Measurements from ENCODE around the gene PAM16.

The PAM16 gene

DNA sequence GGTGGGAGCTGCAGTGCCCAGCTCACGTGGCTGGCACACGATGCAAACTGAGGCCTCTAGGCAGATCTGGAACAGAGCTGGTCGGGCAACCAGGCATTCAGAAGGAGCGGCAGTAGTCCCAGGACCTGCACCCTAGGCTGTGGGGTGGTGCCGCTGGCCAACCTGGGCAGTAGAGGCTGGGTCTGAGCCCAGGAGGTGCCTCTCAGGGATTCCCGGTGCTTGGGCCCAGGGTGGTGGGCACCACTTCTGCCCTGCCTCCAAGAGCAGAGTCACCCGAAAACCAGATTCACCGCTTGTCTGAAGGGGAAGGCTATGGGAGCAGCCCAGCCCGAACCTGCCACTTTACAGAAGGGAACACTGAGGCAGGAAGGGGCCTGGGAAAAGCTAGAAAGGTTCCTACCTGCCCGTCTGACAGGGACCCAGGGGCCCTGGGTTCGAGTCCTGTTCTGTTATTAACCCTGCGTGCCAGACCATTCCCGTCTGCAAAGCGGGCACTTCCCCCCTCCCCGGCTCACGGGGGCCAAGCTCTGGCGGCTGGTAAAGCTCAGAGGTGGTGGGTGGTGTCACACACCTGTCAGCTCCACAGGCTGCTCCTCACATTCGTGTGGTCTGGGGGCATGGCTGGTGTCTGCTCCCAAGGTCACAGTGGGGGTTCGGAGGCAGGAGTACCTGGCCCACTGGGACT, 18.4 kb downstream of the PAM16 start:
- DNase-seq: no peak

DNA sequence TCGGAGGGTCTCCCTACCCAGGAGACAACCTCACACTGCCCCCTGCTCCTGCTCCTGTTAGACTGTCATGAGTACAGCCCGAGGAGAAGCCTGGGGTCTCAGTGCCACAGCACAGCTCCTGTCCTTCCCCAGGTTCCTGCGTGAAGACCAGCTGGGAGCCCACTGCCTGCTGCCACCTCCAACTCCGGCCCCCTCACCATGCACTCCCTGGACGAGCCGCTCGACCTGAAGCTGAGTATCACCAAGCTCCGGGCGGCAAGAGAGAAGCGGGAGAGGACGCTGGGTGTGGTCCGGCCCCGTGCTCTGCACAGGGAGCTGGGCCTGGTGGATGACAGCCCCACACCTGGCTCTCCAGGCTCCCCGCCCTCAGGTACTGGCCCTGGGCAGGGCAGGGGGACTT, 19.0 kb downstream of the PAM16 start:
- no peak for DNase-seq

DNA sequence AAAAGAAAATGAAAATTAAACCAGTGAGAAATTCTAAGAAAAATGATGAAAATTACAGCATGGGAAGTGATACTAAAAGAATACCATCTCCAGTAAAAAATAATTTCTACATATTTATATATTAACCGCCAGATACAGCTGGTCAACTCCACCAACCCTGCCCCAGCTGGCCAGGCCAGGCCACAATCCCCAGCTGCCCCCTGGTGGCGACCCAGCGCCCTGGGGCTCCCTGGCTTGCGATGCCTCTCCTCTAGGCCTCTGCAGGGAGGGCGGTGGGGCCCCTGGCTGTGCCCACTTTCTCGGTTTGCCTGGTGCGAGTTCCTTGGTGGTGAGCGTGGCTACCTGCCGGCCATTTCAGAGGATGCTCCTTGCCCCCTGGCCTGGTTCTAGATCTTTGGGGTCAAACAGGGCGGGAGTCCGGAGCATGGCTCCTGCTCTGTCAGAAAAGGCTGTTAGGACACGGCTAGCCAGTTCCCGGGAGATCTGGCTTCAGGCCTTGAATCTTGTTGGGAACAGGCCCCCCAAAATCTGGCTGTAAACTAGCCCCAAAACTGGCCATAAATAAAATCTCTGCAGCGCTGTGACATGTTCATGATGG, 20.7 kb downstream of the PAM16 start:
- peak; percentile 91 for DNase-seq

DNA sequence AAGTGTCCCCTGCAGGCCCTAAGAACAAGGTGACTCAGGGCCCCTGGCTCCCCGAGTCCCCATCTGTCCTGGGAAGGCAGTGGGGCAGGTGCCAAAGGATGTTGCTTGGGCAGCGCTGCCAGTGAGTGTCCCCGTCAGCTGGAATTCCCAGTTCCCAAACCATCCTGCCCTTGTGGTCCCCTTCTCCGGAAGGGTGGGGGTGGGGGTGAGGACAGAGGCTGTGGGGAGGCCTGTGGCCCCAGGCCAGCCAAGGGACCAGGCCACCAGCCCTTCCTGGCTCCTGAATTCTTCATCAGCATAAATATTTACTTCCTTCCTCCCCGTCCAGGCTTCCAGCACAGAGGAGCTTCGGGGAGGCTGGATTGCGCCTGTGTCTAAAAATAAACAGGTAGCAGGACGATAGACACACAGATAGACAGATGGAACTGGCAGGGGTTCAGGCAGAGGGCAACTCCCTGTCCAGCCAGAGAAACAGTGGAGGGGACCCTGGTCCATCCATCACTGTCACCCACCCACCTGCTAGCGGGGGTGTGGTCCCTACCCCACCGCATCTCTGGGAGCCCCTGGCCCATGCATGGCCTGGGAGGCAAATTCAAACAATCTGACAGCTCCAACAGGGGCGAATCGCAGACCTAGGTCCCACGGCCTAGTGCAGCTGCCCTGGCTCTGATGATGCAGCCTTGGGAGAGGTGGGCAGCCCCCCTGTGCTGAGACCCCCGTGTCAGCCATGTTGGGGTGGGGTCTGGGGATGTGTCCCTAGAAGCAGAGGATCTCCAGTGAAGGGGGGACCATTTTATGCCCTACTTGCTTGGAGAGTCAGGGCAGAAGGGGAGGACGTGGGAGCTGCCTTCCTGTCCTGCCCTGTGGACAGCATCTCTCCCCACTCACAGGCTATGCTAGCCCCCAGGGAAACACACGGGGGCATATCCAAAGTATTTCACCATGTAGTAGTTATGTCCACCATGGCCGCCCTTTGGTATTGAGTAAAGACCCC, 22.0 kb downstream of the PAM16 start:
- DNase-seq: no peak

DNA sequence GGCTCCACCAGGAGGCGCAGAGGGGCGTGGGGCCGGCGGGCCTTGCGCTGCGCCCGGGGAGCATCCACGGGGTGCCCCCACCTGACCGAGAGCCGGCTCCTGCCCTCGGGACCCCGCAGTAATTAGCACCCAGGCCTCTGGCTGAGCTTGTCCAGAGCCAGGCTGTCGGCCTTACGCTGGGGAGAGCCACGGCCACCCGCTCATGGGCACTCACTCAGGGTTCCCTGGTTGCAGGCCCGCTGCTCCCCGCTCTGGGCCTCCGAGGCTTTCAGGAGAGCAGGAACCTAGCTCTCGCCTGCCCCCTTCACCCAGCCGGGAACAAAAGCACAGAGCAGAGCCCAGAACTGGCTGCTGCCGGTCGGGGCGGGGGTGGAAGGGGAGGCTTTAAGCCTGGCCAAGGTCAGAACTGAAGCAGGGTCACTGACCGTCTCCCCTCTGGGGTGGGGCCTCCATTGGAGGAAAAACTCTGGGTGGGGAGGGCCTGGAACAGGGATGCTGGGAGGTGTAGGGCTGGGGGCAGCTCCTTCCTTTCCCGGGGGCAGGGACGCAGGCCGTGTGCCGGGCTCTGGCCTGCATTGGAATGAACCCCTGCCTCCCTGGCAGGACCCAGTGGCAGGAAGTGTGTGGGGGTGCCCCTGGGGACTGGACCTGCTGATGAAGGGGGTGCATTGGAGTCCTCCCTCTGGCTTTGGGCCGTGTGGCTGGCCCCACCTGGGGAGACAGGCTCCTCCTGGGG, 22.9 kb downstream of the PAM16 start:
- DNase-seq: peak; percentile 79

DNA sequence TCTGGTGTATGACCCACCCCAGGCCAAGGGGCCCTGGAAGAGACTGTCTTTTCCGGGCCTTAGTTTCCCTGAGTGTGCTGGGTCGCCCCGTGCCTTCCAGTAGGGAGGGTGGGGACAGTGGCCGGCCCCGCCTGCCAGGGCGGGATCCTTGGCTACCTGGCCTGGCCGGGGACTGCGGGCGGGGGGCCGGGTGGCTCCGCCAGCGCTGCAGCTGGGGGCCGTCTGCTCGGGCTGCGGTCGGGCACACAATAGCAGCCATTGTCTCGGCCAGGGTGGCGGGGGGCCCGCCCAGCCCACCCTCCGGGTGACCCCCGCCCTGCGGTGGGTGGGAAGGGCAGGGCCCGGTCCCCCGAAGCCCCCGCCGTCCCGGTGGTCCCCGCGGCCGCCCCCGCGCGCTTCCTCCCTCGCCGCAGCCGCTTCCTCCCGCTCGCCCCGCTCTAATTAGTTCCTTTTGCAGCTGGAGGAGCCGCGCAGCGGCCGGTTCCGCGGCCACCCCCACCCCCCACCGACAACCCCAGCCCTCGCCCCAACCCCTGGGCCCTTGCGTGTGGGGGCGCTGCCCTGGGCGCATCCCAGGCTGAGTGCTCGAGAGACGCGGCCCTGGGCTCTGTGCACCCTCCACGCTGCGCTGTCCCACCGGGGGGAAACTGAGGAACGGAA, 23.6 kb downstream of the PAM16 start:
- DNase-seq: no peak

DNA sequence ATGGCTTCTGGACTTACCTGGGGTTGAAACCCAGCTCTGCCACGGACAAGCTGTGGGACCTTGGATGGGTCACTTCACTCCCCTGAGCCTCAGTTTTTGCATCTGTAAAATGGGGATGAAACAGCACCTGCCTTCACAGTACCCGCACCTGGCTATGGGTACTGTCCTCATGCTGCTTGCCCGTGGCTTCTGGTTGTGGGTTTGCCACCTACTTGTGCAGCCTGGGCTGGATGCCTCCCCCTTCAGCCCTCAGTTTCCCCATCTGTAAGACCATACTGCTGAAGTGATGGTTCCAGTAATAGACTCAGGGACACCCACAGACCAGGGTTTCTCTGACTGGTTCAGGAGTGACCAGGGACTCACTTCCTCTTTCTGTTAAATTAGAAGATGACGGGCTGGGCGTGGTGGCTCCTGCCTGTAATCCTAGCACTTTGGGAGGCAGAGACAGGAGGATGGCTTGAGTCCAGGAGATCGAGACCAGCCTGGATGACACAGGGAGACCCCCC, 25.8 kb downstream of the PAM16 start:
- no peak for DNase-seq

DNA sequence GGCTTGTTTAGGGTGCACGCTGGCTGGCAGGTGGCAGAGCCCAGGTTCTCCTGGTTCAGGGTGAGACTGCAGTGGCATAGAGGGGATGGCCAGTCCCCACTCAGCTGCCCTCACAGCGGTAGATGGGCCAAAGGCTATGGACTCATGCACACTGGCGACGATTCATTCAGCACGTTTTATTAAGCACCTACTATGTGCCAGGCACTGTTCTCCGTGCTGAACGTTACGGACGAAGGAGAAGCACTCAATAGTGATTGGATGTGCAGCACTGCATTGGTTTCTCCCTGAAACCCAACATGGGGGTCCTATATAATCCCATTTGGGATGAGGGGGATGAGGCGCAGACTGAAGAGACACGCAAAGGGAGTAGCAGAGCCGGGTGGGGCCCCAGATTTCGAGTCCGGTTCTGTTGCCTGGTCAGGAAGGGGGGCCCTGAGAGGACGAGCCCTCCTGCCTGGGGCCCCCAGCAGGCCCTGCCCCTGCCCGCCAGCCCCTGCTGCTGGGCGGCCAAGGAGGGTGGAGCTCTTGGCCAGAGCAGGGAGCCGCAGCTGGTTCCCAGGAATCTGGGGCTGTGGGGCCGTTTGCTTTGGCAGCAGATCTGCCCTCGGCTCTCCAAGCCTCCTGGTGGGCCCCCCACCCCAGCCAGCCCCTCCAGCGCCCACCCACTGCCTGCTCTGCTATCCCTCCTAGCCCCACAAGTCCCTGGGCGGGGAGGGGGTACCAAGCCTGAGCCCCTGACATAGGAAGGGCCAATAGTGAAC, 26.4 kb downstream of the PAM16 start:
- no peak for DNase-seq

DNA sequence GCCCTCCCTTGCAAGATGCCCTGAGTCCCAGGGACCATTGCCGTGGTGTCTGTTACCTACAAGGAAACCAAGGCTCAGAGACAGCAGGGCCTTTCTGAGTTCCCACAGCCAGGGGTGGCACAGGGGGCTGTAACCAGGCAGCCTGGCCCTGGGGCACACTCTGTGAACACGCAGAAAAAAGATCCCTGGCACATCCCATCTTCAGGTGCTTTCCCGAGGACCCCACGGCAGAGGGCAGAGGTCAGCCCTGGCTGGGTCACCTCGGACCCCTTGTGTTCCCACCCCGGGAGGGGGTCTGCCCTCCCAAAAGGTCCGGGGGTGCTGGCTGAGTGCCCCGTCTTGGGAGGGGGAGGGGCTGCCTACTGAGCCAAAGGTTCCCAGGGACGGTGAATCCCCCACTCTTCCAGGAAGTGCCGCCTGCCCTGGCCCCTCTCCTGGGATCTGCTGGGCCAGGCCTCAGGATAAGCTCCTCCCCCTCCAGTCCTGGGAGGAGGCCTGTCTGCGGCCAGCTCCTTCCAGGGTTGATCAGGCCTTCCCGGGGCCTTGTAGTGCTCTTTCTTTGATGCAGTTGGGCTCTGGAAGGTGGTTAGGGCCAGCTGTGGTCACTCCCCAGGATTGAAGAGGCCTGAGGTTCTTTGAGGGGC, 27.2 kb downstream of the PAM16 start:
- no peak for DNase-seq

DNA sequence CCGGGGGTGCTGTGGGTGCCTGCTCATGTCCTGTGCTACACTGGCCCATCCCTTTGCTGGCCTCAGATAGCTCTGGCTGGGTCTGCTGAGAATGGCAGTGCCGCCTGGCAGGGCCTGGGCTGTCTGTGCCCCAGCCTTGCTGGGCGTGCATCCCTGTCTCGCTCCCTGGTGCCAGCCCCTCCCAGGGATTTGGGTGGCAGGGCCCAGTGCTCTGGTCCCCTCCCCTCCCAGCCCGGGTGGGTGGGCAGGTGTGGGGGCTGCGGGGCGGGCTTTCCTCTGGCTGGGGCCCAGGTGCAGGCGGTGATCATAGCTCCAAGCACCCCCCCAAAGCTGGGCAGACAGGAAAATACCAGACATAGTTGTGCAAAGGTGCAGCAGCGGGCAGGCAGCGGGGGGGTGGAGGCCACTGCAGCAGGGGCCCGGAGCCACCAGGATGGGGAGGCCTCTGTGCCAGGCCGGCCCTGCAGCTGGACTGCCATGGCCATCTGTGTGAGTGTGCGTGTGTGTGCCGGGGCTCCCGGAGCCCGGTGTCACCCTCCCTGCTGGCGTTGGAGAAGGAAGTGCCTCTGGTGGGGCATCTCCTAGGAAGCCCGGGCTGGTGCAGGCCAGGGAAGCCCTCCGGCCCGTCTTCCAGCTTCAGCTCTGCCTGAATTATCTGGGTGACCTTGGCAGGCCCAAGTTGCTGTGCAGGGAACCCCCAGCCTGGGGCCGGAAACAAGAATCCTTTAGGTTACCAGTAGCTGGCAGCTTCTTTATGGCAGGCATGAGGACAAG, 27.9 kb downstream of the PAM16 start:
- DNase-seq: no peak

DNA sequence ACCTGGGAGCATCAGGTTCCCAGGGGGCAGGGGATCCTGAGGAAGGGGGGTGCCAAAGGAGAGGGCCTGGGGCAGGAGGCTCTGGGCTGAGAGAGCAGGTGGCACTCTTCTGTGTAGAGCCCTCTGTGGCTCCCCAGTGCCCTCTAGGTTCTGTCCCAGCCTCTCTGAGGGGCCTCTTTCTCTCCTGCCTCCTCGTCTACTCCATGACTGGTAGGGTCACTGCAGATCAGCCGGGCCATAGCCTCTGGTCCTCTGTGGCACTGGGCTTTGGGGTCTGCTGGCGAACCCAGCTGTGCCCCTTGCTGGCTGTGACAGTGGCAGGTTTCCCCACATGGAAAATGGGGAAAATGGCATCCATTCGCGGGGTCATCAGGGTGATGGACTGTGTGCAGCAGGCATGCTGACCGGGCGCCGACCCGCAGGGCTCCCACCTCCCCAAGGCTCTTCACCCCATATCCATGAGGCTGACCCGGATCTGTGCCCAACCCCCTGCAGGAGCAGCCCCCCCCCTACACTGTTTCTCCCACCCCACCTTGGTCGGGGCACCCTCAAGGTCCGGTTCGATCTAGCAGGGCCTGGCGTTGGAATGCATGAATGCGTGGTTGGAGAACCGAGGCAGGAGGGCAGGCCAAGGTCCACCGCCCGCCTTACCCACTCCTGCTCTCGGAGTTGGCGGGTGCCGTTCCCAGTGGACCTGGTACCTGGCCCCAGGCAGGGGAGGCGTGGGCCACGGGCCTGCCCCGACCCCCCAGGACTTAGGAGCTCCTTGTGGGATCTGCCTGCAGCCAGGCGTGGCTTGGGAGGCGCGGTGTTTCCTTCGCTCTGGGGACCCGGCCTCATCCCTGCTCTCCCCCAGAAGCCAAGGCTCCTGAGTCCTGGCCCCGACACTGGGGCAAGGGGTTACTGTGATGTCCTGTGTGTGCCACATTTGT, 28.7 kb downstream of the PAM16 start:
- DNase-seq: no peak

DNA sequence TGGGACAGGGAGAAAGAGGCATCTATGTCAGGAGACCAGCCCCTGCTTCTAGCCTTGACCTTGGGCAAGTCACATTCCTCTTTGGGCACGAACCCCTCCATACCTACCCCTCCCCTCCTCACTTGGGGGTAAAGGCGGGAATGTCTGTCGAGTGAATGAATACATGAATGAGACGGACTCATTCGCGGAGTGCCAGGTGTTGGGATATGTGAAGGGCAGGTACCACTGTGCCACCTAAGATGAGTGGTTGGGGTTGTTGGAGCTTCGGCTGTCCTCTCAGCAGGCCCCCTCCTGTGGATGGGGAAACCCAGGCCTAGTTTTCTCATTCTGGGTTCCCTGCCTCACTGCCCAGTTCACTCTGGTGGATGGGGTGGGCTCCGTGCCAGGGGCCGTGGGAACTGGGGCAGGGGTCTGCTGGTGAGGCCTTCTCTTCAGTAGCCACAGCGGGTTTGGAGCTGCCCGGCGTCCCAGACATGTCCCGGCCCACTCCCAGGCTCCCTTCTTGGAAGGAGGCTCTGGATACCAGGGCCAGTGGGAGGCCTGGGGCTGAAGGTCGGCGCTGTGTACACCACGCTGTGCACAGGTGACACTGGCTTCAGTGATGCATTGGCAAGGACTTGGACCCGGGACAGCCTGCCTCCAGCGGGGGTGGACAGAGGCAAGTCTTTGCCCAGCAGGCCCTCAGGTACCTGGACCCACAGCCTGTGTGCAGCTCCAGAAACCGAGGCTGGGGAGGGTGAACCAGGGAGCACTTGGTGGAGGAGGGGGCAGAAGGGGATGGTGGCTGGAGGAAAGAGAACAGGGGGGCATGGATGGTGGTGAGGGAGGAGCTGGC, 29.6 kb downstream of the PAM16 start:
- DNase-seq: no peak

DNA sequence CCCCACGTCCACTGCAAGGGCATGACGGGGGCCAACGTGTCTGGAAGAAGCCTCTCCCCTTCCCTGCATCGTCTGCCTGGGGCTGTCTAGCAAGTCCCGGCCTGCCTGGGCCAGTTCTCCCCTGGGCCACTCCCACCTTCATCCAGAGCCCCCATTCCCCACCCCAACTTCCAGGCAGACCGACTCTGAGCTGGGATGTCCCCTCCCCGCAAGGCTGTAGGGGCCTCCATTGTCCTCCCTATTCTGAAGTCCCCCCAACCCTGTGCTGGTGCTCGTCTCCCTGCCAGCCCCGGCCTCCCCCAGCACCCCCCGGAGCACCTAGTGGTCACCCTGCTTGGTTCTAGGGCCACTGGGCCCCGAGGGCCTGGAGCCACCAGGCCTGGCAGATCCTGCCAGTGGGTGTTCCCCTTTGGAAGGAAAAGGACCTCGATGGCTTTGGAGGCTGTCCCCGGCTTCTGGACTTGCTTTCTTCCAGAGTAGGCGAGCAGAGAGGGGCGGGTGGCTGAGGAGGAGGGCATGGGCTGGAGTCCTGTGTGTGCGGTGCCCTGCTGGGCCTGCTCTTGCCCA, 30.5 kb downstream of the PAM16 start:
- no peak for DNase-seq

DNA sequence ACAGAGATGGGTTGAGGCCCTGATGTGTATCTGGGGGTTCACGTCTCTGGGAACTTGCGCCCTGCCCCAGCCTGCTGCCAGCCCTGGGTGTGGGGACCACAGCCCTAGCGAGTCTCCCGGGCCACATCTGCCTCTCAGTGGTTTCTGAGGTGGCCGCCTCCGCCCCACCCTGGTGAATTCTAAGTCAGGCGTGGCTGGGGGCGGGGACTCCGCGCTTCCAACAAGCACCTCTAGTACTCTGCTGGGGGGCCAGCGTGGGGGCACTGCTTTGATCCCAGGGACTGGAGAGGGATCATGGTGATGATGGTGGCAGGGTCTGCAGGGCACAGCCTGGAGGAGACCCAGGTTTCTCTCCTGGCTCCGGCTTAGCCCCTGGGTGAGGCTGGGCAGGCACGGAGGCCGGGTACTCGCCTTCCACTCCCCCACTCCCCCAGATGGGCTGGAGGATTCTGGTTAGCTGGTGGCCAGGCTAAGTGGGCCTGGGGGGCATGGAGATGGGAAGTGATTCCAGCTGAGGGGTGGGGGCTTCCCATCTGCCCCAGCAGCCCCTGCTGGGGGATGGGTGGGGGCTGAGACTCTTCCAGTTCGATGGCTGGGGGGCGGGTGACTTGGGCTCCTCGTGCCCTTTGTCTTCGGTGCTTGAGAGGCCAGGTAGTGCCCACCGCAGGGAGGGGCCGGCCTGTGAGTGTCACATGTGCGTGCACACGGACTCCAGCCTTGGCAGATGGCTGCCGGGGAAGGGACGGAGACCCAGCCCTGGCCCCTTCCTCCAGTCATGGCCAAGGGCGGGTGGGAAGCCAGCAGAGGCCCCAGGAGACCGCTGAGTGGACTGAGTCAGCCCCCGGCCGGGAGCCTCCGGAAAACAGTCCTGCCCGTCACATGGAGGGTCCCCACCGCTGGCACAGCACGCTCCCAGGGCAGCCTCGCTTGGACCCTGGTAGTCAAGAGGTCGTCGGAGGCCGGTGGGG, 31.4 kb downstream of the PAM16 start:
- peak; percentile 85 for DNase-seq

DNA sequence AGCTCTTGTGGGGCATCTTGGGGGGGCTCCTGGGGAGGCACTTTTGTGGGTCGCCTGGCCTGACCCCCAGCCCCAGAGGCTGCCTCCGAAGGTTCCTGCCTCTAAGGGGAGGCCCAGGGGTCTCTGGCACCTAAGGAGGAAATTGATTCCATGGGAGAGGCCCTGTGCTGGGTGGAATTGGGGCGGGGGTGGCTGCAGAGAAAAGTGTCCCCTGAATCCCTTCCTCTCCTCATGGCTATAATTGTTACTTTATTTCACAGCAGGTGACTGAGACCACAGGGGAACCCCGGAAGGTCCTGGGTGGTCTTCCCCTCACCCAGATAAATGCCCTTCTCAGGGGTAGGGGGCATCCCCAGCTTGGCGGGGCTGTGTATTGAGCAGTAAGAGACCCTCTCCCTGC, 32.2 kb downstream of the PAM16 start:
- DNase-seq: no peak

DNA sequence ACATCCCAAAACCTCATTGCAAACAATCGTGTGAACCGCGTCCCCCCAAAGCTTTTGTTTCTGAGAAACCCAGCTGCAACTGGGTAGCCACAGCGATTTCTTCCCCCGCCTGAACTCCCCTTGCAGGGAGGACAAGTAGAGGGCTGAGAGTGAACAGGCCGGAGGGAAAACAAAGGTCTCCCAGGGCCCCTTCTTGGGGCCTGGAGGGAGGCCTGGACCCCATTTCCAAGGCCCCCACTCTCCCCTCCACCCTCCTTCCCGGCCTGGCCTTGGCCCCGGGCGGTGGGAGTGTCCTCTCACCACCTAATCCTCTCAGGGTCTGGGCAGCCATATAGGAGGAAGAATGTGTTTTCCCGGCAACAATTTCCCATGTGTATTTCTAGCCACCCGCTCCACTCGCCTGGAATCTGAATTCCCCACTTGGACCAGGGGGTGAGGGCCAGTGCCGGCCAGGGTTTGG, 32.6 kb downstream of the PAM16 start:
- DNase-seq: no peak

All from activated effector memory CD4-positive, alpha-beta T cell treated with anti-CD3 and anti-CD28 coated beads, Interleukin-2, amount 50 U/mL, for 16 hours (primary cell).